ENCODE results near the gene PRR3.

PRR3 gene

DNA sequence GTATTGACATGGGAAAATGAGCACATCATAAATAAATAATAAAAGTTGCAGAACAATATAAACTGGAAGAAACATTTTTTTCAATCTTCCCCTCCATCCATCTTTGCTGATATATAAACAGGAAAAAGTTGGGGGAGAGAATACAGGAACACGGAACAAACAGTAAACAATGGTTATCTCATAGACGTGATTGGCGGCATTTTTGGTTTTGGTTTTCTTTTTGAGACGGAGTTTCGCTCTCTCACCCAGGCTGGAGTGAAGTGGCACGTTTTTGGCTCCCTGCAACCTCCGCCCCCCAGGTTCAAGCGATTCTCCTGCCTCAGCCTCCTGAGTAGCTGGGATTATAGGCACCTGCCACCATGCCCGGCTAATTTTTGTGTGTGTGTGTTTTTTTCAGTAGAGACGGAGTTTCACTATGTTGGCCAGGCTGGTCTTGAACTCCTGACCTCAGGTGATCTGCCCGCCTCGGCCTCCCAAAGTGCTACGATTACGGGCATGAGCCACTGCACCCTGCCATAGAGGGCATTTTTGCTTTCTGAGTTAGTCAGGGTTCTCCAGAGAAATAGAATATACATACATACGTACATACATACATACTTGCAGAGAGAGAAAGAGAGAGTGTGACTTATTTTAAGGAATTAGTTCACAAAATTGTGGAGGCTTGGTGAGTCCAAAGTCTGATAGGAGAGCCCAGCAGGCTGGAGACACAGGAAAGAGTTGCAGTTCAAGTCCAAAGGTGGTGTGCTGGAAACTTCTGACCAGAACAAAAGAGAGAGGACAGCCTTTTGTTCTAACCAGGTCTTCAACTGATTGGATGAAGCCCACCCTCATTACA, 23.4 kb upstream of the PRR3 start:
- DNase-seq (ENCODE audit: extremely low read depth, low read depth): no peak
- TF ChIP-seq CTCF (IDR thresholded peaks at IDR 0.05; ENCODE audit: low read depth, low read length): no peak

- no peak for DNase-seq (ENCODE audit: extremely low read depth, low read depth)
Measured at GRCh38 chr6:30537931-30538330, 19.2 kb upstream of the PRR3 start.

DNA sequence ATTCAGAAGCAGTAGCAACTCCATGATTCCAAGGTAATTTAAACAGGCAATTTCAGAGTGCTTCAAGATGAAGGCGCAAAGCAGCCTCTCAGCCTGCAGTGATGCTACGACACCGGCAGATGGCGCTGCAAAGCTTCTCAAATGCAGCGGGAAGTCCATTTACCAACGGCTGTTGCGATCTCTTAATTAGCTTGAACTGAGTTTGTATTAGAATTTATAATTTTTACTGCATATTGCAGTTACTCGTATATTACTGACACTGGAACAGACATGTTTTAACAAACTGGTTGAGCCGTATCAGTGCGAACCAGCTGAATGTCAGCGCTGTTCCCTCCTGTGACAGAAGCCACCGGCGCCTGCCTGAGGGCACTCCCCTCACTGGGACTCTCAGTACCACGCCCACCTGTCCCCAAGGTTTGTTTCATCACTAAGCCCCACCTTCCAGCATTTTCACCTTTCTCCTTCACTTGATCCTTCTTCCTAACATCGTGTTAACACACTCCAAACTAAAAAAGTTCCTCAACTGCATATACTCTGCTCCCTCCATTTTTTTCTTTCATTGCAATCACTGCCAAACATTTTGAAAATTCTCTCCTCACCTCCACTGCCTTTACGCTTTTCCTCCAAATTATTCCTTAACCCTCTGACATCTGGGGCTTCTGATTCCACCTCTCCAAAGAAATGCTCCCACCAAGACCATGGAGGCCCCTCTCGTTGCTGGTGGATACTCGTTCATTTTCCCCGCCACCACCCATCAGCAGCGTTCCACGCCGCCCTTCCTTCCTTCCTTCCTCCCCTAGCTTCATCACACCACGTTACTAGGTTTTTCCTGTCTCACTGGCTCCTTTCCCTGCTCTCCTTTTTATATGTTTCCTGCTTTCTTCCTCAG, 15.3 kb upstream of the PRR3 start:
- TF ChIP-seq CTCF (IDR thresholded peaks at IDR 0.05; ENCODE audit: low read depth, low read length): peak; percentile 100
- no peak for DNase-seq (ENCODE audit: extremely low read depth, low read depth)

More at GRCh38 chr6:30537931-30538330, 19.2 kb upstream of the PRR3 start:
- no peak for TF ChIP-seq CTCF (IDR thresholded peaks at IDR 0.05; ENCODE audit: low read depth, low read length)

DNA sequence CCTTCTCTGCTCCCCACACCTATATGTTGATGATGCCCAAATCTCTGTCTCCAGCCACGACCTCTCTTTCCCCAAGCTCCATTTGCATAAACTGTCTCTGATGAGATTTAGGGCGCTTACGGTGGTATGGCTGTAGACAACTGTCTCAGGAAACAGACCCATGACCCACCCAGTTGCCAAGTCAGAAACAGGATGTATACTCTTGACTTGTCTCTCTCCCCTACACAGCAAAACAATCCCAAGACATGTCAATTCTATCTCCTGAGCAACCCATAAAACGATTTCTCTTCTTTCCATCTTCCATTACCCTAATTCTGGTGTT, 14.7 kb upstream of the PRR3 start:
- no peak for DNase-seq (ENCODE audit: extremely low read depth, low read depth)
- TF ChIP-seq CTCF (IDR thresholded peaks at IDR 0.05; ENCODE audit: low read depth, low read length): no peak

DNA sequence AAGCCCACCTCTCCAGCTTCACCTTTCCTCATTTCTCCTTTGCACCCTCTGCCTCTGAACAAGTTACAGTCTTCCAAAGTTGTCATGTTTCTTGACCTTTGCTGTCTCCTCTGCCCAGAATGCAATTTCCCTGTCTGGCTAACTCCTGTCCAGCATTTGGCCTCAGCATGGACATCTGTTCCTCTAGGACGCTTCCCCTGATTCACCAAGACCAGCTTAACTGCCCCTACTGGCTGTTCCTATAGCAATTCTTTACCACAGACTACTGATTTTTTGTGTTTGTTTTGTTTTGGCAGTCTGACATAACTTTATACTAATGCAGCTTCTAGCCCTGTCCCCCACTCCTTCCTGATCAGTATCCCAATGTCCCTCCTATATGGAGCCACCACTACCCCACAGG, 14.2 kb upstream of the PRR3 start:
- DNase-seq (ENCODE audit: extremely low read depth, low read depth): no peak
- TF ChIP-seq CTCF (IDR thresholded peaks at IDR 0.05; ENCODE audit: low read depth, low read length): no peak

DNA sequence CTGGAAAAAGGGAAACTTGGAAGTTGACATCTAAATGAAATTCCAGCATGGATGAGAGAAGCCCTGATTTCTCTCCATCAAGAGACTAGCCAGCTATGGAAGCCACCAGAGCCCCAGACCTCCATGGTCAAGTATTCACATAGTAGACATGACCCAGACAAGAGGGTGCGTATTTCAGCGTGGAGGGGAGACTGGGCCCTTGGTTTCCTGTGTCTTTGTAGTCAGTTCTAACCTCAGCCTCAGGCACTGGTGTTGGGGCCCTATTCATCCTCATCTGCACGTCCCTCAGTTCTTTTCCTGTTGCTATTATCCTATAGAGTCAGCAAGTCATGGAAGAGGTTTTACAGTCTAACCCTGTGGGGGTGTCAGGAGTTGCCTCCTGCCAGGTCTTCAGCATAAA, 13.3 kb upstream of the PRR3 start:
- no peak for TF ChIP-seq CTCF (IDR thresholded peaks at IDR 0.05; ENCODE audit: low read depth, low read length)
- DNase-seq (ENCODE audit: extremely low read depth, low read depth): no peak

GRCh38 chr6:30544666-30545272, 12.3 kb upstream of the PRR3 start:
- TF ChIP-seq CTCF (IDR thresholded peaks at IDR 0.05; ENCODE audit: low read depth, low read length): peak; percentile 76
- no peak for DNase-seq (ENCODE audit: extremely low read depth, low read depth)

All from AG09319 (cell line).